ENCODE data around the gene CASKIN1.

- TF ChIP-seq, protein P1, sequence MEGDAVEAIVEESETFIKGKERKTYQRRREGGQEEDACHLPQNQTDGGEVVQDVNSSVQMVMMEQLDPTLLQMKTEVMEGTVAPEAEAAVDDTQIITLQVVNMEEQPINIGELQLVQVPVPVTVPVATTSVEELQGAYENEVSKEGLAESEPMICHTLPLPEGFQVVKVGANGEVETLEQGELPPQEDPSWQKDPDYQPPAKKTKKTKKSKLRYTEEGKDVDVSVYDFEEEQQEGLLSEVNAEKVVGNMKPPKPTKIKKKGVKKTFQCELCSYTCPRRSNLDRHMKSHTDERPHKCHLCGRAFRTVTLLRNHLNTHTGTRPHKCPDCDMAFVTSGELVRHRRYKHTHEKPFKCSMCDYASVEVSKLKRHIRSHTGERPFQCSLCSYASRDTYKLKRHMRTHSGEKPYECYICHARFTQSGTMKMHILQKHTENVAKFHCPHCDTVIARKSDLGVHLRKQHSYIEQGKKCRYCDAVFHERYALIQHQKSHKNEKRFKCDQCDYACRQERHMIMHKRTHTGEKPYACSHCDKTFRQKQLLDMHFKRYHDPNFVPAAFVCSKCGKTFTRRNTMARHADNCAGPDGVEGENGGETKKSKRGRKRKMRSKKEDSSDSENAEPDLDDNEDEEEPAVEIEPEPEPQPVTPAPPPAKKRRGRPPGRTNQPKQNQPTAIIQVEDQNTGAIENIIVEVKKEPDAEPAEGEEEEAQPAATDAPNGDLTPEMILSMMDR (IDR thresholded peaks at IDR 0.05) = no peak
- TF ChIP-seq SIN3A (IDR thresholded peaks at IDR 0.05; ENCODE audit: borderline replicate concordance, insufficient read depth, low read depth, low read length) = no peak
Observed at GRCh38 chr16:2206420-2206779, 10.0 kb upstream of the CASKIN1 start.

Measured in Panc1 (cell line).